Stomach (tissue), 9 donors: ENCODE results near the gene ARHGAP24. TPM values are rescaled to one million over a fixed set of nuclear protein-coding genes. Genes with fewer than 3 reads are reported as not detected.

Experiments
- DNase-seq, 2 donors: peaks; one replicate each; pipeline versions ENCODE4 v3.0.0 to v3.0.0-alpha.2; 2013 to 2019
- H3K27ac ChIP-seq, 5 donors: fragments of 200-600 bp in 4 of 5; sonication (generic) in 4 of 5; one replicate each; pipeline ENCODE4 v1.5.1; 2013 to 2019; ENCODE audit warnings: mild to moderate bottlenecking in 1 of 5, moderate library complexity in 1 of 5
- H3K27me3 ChIP-seq, 3 donors: fragments of 200-600 bp; sonication (generic); one replicate each; pipeline ENCODE4 v1.5.1; 2017 to 2019; ENCODE audit warnings: mixed run types in 1 of 3
- H3K36me3 ChIP-seq, 4 donors: fragments of 200-600 bp; sonication (generic); 1 replicate in 3 of 4; 2 replicates in 1 of 4; pipeline ENCODE4 v1.5.1; 2016 to 2019
- H3K4me1 ChIP-seq, 4 donors: fragments of 200-600 bp; sonication (generic); one replicate each; pipeline ENCODE4 v1.5.1; 2016 to 2019
- H3K4me3 ChIP-seq, 4 donors: fragments of 200-600 bp; sonication (generic) in 3 of 4; one replicate each; pipeline ENCODE4 v1.5.1; 2016 to 2019; ENCODE audit warnings: mild to moderate bottlenecking in 1 of 4
- H3K9me3 ChIP-seq, 4 donors: fragments of 200-600 bp; sonication (generic); one replicate each; pipeline ENCODE4 v1.5.1; 2016 to 2019
- EP300 ChIP-seq: sonication (generic); formaldehyde crosslinking; IDR thresholded peaks from one replicate; pipeline ENCODE4 v1.6.1; 2017; ENCODE audit warnings: antibody characterized with exemption
- POLR2A ChIP-seq, 4 donors: fragments of 450-650 bp; IDR thresholded peaks; one replicate each; pipeline ENCODE4 v1.6.1; 2016; ENCODE audit warnings: antibody characterized with exemption in 4 of 4, control low read depth in 2 of 4, mild to moderate bottlenecking in 1 of 4, moderate library complexity in 1 of 4
- POLR2AphosphoS5 ChIP-seq, 3 donors: sonication (generic); formaldehyde crosslinking; IDR thresholded peaks; one replicate each; pipeline ENCODE4 v1.6.1; 2016; ENCODE audit warnings: antibody characterized with exemption in 3 of 3
- WGBS, 5 donors: extraction: QIAGEN DNeasy Blood & Tissue Kit in 3 of 5; methylation state at CpG; one replicate each; pipeline versions ENCODE4 v1.1.5 to v1.1.7; 2013 to 2018; 5-methylcytosine and 5-hydroxymethylcytosine counted together
- intact Hi-C: fragments of 100-400 bp; cut with DNase I; formaldehyde crosslinking; loops from one replicate; pipeline ENCODE4 v1.15.1; 2023; ENCODE audit warnings: low total_unique reads
- polyA plus RNA-seq, 3 donors: library from polyadenylated mRNA; stranded (reverse); fragments of 200-250 nt; gene quantifications; one replicate each; pipeline ENCODE4 v1.2.3, GENCODE V29; 2013
- total RNA-seq, 5 donors: library from RNA; depleted of rRNA; stranded (reverse); fragments of >200 nt; gene quantifications; one replicate each; pipeline versions ENCODE4 v1.1.0 to v1.2.3, GENCODE V29; 2014 to 2016
- TF ChIP-seq, protein P1 (sequence below), 7 experiments: fragments of 450-650 bp in 4 of 7; fragments of 200-600 bp in 3 of 7; sonication (generic) in 3 of 7; IDR thresholded peaks; one replicate each; pipeline ENCODE4 v1.5.1; 2016 to 2019; ENCODE audit warnings: antibody characterized with exemption in 7 of 7, control low read depth in 2 of 7, mild to moderate bottlenecking in 1 of 7
- donor health status: healthy with polysubstance abuse.
- donor health status: Bipolar disorder and iron deficiency.
- donor health status: healthy.

The ARHGAP24 gene
- total and polyA plus RNA-seq, 8 donors: 6.4 to 152 (median 33.5) TPM

DNA sequence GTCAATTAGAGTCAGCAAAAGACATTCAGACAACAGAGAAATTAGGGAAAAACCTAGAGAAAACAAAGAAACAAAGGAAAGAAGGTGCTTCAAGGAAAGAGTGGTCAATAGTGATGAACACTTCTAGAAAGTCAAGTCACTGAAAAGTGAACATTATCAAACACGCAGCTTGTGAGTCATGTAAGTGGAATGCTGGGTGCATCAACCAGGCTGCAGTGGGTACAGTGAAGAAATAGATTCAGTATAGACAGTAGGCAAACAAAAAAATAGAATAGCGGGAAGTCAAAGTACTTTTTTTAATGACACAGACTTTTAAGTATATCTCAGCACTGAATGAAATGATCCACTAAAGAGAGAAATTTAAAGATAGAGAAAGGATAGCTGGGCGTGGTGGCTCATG lies 245.8 kb downstream of the ARHGAP24 start:
- Histone ChIP-seq H3K4me1 (peaks cover 8 to 12% (median 10%) of the 10 kb centered on the region in 4 donors), H3K27me3 (no peaks in the 10 kb centered on the region), H3K4me3 (no peak overlapping the region), H3K36me3 (peaks cover 0 to 8% (median 0%) of the 10 kb centered on the region in 4 donors), H3K9me3 (no peaks in the 10 kb centered on the region), H3K27ac (no peak overlapping the region)
- intact Hi-C loops: no loop called here
- no peak for DNase-seq
- TF ChIP-seq POLR2A (IDR thresholded peaks at IDR 0.05): no peak
- TF ChIP-seq, protein P1, sequence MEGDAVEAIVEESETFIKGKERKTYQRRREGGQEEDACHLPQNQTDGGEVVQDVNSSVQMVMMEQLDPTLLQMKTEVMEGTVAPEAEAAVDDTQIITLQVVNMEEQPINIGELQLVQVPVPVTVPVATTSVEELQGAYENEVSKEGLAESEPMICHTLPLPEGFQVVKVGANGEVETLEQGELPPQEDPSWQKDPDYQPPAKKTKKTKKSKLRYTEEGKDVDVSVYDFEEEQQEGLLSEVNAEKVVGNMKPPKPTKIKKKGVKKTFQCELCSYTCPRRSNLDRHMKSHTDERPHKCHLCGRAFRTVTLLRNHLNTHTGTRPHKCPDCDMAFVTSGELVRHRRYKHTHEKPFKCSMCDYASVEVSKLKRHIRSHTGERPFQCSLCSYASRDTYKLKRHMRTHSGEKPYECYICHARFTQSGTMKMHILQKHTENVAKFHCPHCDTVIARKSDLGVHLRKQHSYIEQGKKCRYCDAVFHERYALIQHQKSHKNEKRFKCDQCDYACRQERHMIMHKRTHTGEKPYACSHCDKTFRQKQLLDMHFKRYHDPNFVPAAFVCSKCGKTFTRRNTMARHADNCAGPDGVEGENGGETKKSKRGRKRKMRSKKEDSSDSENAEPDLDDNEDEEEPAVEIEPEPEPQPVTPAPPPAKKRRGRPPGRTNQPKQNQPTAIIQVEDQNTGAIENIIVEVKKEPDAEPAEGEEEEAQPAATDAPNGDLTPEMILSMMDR (IDR thresholded peaks at IDR 0.05): no peak
- TF ChIP-seq POLR2AphosphoS5 (IDR thresholded peaks at IDR 0.05): no peak
- 62 to 67% (median 64%) methylated on average over 3 of the region's 3 CpGs for WGBS, 5 donors

DNA sequence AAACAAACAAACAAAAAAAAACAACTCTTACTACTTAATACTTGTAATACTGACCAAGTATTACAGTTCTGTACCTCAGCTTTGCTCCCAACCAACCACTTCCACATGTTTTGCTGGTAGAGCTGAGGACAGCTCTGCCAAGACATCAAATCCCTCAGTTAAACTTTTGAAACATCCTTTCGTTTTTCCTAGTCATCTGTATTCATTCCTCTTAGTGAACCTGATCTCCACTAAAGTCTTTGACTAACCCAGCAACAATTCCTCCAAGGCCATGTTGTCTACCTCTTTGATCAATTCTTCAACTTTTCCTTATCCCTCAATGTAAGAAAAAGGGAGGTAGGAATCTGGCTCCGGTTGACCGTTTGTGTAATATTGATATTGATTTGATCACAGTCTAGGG lies 247.5 kb downstream of the ARHGAP24 start:
- peaks cover 0 to 8% (median 0%) of the 10 kb centered on the region in 4 donors for H3K36me3 ChIP-seq
- H3K27ac ChIP-seq: no peak overlapping the region
- peaks cover 18 to 25% (median 20%) of the 10 kb centered on the region in 4 donors for H3K4me1 ChIP-seq
- TF ChIP-seq EP300: no peak
- TF ChIP-seq, protein P1 (IDR thresholded peaks at IDR 0.05): no peak
- TF ChIP-seq POLR2AphosphoS5 (IDR thresholded peaks at IDR 0.05): no peak
- no peak for TF ChIP-seq POLR2A (IDR thresholded peaks at IDR 0.05)
- no peak overlapping the region for H3K4me3 ChIP-seq
- no peak for DNase-seq
- H3K27me3 ChIP-seq: no peaks in the 10 kb centered on the region
- intact Hi-C loops: no loop called here
- no peaks in the 10 kb centered on the region for H3K9me3 ChIP-seq
- WGBS, 5 donors: 91 to 94% (median 93%) methylated on average over 3 of the region's 3 CpGs

- peaks cover 18 to 29% (median 20%) of the 10 kb centered on the region in 4 donors for H3K4me1 ChIP-seq
Observed at GRCh38 chr4:85722807-85723206, 247.9 kb downstream of the ARHGAP24 start.

DNA sequence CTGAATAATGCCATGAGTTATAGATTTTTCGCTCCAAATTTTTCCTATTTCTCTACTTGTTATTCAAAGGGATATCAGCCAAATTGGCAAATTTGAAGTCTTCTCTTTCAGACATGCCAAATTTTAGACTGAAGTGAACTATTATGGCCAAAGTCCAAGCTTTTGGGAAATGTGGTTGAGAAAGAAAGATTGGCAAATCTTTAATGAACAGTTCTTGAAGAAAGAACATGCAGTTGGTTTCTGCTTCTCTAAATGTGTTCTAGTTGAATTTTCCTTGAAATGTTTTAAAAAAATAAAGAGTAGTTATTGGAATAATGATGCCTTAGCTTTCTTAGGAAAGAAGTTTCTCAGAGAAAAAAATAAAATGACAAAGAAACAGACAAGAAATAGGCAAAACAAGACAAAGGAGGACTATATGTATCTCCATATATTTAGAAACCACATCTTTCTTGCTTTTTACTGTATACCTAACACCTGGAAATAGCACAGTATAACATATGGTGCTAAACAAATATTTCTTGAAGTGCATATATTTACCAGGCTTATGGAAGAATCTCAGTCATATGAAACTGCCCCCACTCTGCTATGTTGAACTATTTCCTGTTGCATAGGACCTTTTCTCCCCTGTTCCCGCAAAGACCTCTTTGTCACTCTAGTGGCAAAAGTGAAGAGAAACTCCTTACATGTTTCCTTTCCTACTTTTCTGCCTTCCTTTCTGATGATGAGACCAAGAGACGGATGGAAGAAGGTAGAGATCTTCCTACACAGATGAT lies 250.0 kb downstream of the ARHGAP24 start:
- Histone ChIP-seq H3K9me3 (no peaks in the 10 kb centered on the region), H3K4me3 (no peak overlapping the region), H3K27me3 (no peaks in the 10 kb centered on the region), H3K27ac (peak overlapping the region; percentile 62 to 78 (median 64)), H3K36me3 (peaks cover 0 to 8% (median 0%) of the 10 kb centered on the region in 4 donors), H3K4me1 (peaks cover 18 to 37% (median 25%) of the 10 kb centered on the region in 4 donors)
- no peak for DNase-seq
- intact Hi-C loops: no loop called here
- no peak for TF ChIP-seq POLR2A (IDR thresholded peaks at IDR 0.05)
- WGBS, 5 donors: 81 to 89% (median 83%) methylated on average over 3 of the region's 3 CpGs

More at GRCh38 chr4:85722807-85723206, 247.9 kb downstream of the ARHGAP24 start:
- Histone ChIP-seq H3K36me3 (peaks cover 0 to 8% (median 0%) of the 10 kb centered on the region in 4 donors), H3K27ac (no peak overlapping the region), H3K4me3 (no peak overlapping the region), H3K27me3 (no peaks in the 10 kb centered on the region), H3K9me3 (no peaks in the 10 kb centered on the region)
- WGBS, 5 donors: 89 to 97% (median 93%) methylated on average over 2 of the region's 2 CpGs
- intact Hi-C loops: no loop called here
- DNase-seq: no peak
- TF ChIP-seq, protein P1 (IDR thresholded peaks at IDR 0.05): no peak
- TF ChIP-seq EP300 (no peak), POLR2AphosphoS5 (IDR thresholded peaks at IDR 0.05) (no peak), POLR2A (IDR thresholded peaks at IDR 0.05) (no peak)

DNA sequence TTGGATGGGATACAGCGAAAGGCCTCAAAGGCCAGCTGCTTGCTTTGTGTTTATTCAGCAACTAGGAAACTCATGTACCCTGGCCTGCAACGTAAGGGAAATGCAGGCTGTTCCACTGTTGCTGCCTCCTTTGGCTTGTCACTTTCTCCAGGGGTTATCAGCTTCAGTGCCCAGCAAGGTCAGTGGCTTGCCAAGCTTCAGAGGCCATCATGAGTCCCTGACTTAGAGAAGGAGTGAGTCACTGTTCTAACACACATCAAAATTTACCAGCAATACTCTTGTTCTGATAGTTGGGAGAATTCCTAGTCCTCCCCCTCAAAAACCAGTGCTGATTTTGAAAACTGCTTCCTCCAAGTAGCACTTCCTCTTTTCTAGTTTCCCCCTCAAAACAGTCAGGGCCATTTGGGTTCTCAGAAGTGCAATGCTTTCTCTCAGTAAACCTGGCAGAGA lies 250.8 kb downstream of the ARHGAP24 start:
- H3K27ac ChIP-seq: peak overlapping the region; percentile 62 to 78 (median 64)
- no peaks in the 10 kb centered on the region for H3K27me3 ChIP-seq
- 16 to 49% (median 25%) methylated on average over 2 of the region's 2 CpGs; no CpG with 5 or more reads in 1 of the 5 donors for WGBS, 5 donors
- H3K4me3 ChIP-seq: no peak overlapping the region
- H3K36me3 ChIP-seq: peaks cover 0 to 8% (median 0%) of the 10 kb centered on the region in 4 donors
- H3K9me3 ChIP-seq: no peaks in the 10 kb centered on the region
- intact Hi-C loops: no loop called here
- DNase-seq: peak; percentile 44 to 78
- H3K4me1 ChIP-seq: peaks cover 18 to 37% (median 25%) of the 10 kb centered on the region in 4 donors
- TF ChIP-seq POLR2AphosphoS5 (IDR thresholded peaks at IDR 0.05) (peak in 2 of 3 donors; percentile 53 to 84), POLR2A (IDR thresholded peaks at IDR 0.05) (no peak)
